SK-N-SH (cell line): ENCODE data around the gene ZSWIM5. TPM values are rescaled to one million over a fixed set of nuclear protein-coding genes. Genes with fewer than 3 reads are reported as not detected.
A peak's percentile ranks its signal among the peaks of the same experiment; 100 is the strongest.

Source experiments
- CTCF ChIA-PET: fragments of 300-600, 350-600 bp; formaldehyde crosslinking; extraction: SDS; loops from one replicate; lab custom pipeline; 2021; lab: Yijun Ruan, JAX
- POLR2A ChIA-PET: fragments of 350-600 bp; sonication (Branson Sonifier 250); formaldehyde crosslinking; extraction: SDS; loops from one replicate; lab custom pipeline; 2020; ENCODE audit warnings: antibody characterized with exemption, inconsistent platforms; lab: Yijun Ruan, JAX
- DNase-seq: peaks from one replicate; pipeline ENCODE4 v3.0.0; 2012
- H2AFZ ChIP-seq: fragments of 200-600 bp; sonication (generic); 2 replicates; pipeline ENCODE4 v1.8.1; 2016; ENCODE audit warnings: antibody characterized with exemption, mild to moderate bottlenecking, low read depth
- H3F3A ChIP-seq: fragments of 200-600 bp; sonication (generic); replicated peaks from 2 replicates; pipeline ENCODE3; 2016; ENCODE audit warnings: antibody characterized with exemption, mild to moderate bottlenecking; ENCODE audit not compliant: insufficient read depth
- H3K27ac ChIP-seq, 2 experiments: fragments of 200-500 bp in 1 of 2; fragments of 200-600 bp in 1 of 2; sonication (Bioruptor generic) in 1 of 2; sonication (generic), shearing (Covaris generic) in 1 of 2; 2 replicates each; pipeline versions ENCODE4 v1.5.1 to v1.6.1; 2014 to 2016; ENCODE audit warnings: low read depth in 2 of 2, inconsistent platforms in 1 of 2, low read length in 1 of 2, mild to moderate bottlenecking in 1 of 2, mixed read lengths in 1 of 2
- H3K27me3 ChIP-seq: fragments of 200-600 bp; sonication (generic), shearing (Covaris generic); 2 replicates; pipeline ENCODE4 v1.6.1; 2016; ENCODE audit warnings: mixed run types; ENCODE audit not compliant: insufficient read depth
- H3K36me3 ChIP-seq, 2 experiments: fragments of 200-500 bp in 1 of 2; fragments of 200-600 bp in 1 of 2; sonication (Bioruptor generic) in 1 of 2; sonication (generic) in 1 of 2; replicated peaks in 1 of 2; 2 replicates each; pipeline versions ENCODE3 to v1.5.1; 2014 to 2016; ENCODE audit warnings: low read length in 1 of 2, mild to moderate bottlenecking in 1 of 2; ENCODE audit not compliant: insufficient read depth in 2 of 2, control insufficient read depth in 1 of 2
- H3K4me1 ChIP-seq, 2 experiments: fragments of 200-500 bp in 1 of 2; fragments of 200-600 bp in 1 of 2; sonication (Bioruptor generic) in 1 of 2; sonication (generic), shearing (Covaris generic) in 1 of 2; 2 replicates each; pipeline versions ENCODE4 v1.5.1 to v1.6.1; 2014 to 2016; ENCODE audit warnings: low read depth in 1 of 2, low read length in 1 of 2, mixed run types in 1 of 2; ENCODE audit not compliant: insufficient read depth in 2 of 2, control insufficient read depth in 1 of 2
- H3K4me2 ChIP-seq: fragments of 200-600 bp; sonication (generic), shearing (Covaris generic); 2 replicates; pipeline ENCODE4 v1.6.1; 2017; ENCODE audit warnings: mixed run types
- H3K4me3 ChIP-seq, 2 experiments: fragments of 200-500 bp in 1 of 2; fragments of 200-600 bp in 1 of 2; sonication (Bioruptor generic) in 1 of 2; sonication (generic), shearing (Covaris generic) in 1 of 2; 2 replicates each; pipeline versions ENCODE4 v1.5.1 to v1.8.1; 2014 to 2016; ENCODE audit warnings: low read depth in 2 of 2, inconsistent platforms in 1 of 2, low read length in 1 of 2, mild to moderate bottlenecking in 1 of 2, mixed read lengths in 1 of 2, moderate library complexity in 1 of 2
- H3K79me2 ChIP-seq: fragments of 200-600 bp; sonication (generic); 2 replicates; pipeline ENCODE4 v1.8.1; 2017; ENCODE audit warnings: mild to moderate bottlenecking; ENCODE audit not compliant: insufficient read depth
- H3K9ac ChIP-seq: fragments of 200-600 bp; sonication (generic); 2 replicates; pipeline ENCODE4 v1.6.1; 2017; ENCODE audit warnings: mixed run types
- H3K9me2 ChIP-seq: fragments of 200-600 bp; sonication (generic); 2 replicates; pipeline ENCODE4 v1.6.1; 2017; ENCODE audit warnings: mixed run types
- H3K9me3 ChIP-seq: fragments of 200-600 bp; sonication (generic); 2 replicates; pipeline ENCODE4 v1.6.1; 2017; ENCODE audit warnings: mixed run types, mild to moderate bottlenecking, moderate library complexity
- H4K20me1 ChIP-seq: fragments of 200-600 bp; sonication (generic); 2 replicates; pipeline ENCODE4 v1.6.1; 2017; ENCODE audit warnings: mild to moderate bottlenecking, mixed run types; ENCODE audit not compliant: insufficient read depth
- CHD2 ChIP-seq: fragments of 150-350 bp; IDR thresholded peaks from 2 replicates; pipeline ENCODE4 v1.6.1; 2018; ENCODE audit warnings: low read length; ENCODE audit not compliant: partially characterized antibody
- EP300 ChIP-seq, 2 experiments: IDR thresholded peaks; 2 replicates each; pipeline versions ENCODE4 v1.4.0 to v1.6.1; 2012; ENCODE audit warnings: borderline replicate concordance in 1 of 2, low read depth in 1 of 2, low read length in 1 of 2
- NRF1 ChIP-seq: IDR thresholded peaks from 2 replicates; pipeline ENCODE4 v1.6.1; 2012; ENCODE audit warnings: low read depth, mild to moderate bottlenecking, low read length
- POLR2AphosphoS5 ChIP-seq: IDR thresholded peaks from 2 replicates; pipeline ENCODE4 v1.6.1; 2012; ENCODE audit warnings: low read depth, low read length
- RAD21 ChIP-seq: IDR thresholded peaks from 2 replicates; pipeline ENCODE4 v1.6.1; 2012; ENCODE audit warnings: mild to moderate bottlenecking, low read length
- RXRA ChIP-seq: IDR thresholded peaks from 2 replicates; pipeline ENCODE4 v1.4.0; 2012; ENCODE audit warnings: low read depth, mild to moderate bottlenecking, borderline replicate concordance
- TCF12 ChIP-seq: IDR thresholded peaks from 2 replicates; pipeline ENCODE4 v1.4.0; 2012
- WGBS: methylation state at CpG from one replicate; pipeline ENCODE4 v1.1.6; 2017; ENCODE audit warnings: low lambda C conversion rate; 5-methylcytosine and 5-hydroxymethylcytosine counted together
- polyA plus RNA-seq, 3 experiments: library from polyadenylated mRNA; depleted of rRNA; stranded (reverse); fragments of >200 nt; gene quantifications; 2 replicates each; pipeline ENCODE4 v1.2.3, GENCODE V29; 2012
- TF ChIP-seq, protein P1 (sequence below): IDR thresholded peaks from 2 replicates; pipeline ENCODE4; 2012
- TF ChIP-seq, protein P2 (sequence below): fragments of 150-350 bp; IDR thresholded peaks from 2 replicates; pipeline ENCODE4 v1.6.1; 2017; ENCODE audit warnings: antibody characterized with exemption, low read length, low read depth, borderline replicate concordance
- TF ChIP-seq, protein P3 (sequence below): IDR thresholded peaks from 2 replicates; pipeline ENCODE4 v1.4.0; 2012; ENCODE audit warnings: low read depth

The ZSWIM5 gene
- polyA plus RNA-seq, 1 of the 3 experiments (the other 2 are of a cell fraction), result 0.07 TPM

DNA sequence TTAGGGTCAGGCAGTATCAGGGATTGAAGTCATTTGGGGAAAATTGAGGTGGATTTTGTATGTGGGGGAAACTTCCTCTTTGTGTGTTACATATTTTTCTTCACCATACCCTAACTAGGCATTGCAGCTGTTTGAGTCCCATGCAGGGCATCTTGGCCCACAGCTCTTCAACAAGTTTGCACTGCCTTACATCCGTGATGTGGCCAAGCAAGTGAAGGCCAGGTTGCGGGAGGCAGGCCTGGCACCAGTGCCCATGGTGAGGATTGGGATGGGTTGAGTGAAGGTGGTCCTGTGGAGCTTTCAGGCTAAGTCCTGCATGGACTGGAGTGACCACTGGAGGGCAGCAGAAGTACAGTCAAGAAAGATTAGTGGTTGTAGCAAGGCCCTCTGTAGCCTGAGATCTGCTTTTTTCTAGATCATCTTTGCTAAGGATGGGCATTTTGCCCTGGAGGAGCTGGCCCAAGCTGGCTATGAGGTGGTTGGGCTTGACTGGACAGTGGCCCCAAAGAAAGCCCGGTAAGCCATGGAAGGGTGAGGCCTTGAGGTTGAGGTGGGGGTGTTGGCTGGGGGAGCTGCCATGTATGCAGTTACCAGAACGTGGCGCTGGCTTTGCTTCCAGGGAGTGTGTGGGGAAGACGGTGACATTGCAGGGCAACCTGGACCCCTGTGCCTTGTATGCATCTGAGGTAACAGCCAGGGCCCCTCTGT is 191.9 kb downstream of the ZSWIM5 start (continued):
- TF ChIP-seq, protein P1, sequence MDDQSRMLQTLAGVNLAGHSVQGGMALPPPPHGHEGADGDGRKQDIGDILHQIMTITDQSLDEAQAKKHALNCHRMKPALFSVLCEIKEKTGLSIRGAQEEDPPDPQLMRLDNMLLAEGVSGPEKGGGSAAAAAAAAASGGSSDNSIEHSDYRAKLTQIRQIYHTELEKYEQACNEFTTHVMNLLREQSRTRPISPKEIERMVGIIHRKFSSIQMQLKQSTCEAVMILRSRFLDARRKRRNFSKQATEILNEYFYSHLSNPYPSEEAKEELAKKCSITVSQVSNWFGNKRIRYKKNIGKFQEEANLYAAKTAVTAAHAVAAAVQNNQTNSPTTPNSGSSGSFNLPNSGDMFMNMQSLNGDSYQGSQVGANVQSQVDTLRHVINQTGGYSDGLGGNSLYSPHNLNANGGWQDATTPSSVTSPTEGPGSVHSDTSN, result no peak
- no peak for TF ChIP-seq EP300 (IDR thresholded peaks at IDR 0.05; ENCODE audit: borderline replicate concordance in 1 of 2, low read depth in 1 of 2, low read length in 1 of 2)
- no peak for TF ChIP-seq TCF12
- TF ChIP-seq RXRA, result no peak
- TF ChIP-seq, protein P2, sequence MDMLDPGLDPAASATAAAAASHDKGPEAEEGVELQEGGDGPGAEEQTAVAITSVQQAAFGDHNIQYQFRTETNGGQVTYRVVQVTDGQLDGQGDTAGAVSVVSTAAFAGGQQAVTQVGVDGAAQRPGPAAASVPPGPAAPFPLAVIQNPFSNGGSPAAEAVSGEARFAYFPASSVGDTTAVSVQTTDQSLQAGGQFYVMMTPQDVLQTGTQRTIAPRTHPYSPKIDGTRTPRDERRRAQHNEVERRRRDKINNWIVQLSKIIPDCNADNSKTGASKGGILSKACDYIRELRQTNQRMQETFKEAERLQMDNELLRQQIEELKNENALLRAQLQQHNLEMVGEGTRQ, result no peak
- TF ChIP-seq RAD21, result peak; percentile 95

DNA sequence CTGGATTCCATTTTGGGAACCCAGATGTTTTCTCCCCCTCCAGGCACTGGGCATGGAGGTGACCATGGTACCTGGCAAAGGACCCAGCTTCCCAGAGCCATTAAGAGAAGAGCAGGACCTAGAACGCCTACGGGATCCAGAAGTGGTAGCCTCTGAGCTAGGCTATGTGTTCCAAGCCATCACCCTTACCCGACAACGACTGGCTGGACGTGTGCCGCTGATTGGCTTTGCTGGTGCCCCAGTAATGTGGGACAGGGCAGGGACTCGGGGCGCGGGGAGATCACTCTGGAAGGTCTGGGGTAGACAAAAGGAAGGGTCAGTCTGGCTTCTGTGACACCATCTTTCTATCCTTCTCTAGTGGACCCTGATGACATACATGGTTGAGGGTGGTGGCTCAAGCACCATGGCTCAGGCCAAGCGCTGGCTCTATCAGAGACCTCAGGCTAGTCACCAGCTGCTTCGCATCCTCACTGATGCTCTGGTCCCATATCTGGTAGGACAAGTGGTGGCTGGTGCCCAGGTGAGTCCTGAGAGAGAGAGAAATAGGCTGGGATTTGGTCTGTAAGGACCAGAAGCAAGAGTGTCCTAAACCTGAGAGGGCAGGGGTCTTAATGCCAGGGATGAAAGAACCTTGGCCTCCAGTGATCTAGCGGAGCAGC is 192.7 kb downstream of the ZSWIM5 start:
- Histone ChIP-seq H3K4me3 (no peak overlapping the region), H3K36me3 (peaks cover 0 to 28% of the 10 kb centered on the region in 2 experiments), H3F3A (peaks cover 5% of the 10 kb centered on the region), H3K9me3 (no peaks in the 10 kb centered on the region), H3K27ac (no peak overlapping the region), H3K27me3 (no peaks in the 10 kb centered on the region), H3K9ac (peak overlapping the region; percentile 86; the same call in 1 of the 2 replicates), H3K79me2 (peaks cover 39% of the 10 kb centered on the region; the same call in 1 of the 2 replicates), H3K9me2 (no peaks in the 10 kb centered on the region), H3K4me2 (peak overlapping the region; percentile 99), H2AFZ (no peak overlapping the region), H3K4me1 (peaks cover 6 to 40% of the 10 kb centered on the region in 2 experiments), H4K20me1 (no peaks in the 10 kb centered on the region)
- TF ChIP-seq CHD2, result no peak
- no peak for TF ChIP-seq POLR2AphosphoS5
- WGBS, result 86% methylated on average over 8 of the region's 12 CpGs
- CTCF ChIA-PET, result interaction anchor here (0.6 to 13.4 kb wide), 59 partner anchors 8 to 486 kb away, joined by 3 to 470 read pairs (median 4); partner anchors contain the start of genes BEST4, CCDC163, EIF2B3 and HPDL
- no peak for DNase-seq
- POLR2A ChIA-PET, result interaction anchor here (1.4 to 4.6 kb wide), 2 partner anchors 288 to 326 kb away, joined by 3 to 50 read pairs; partner anchors contain the start of genes MUTYH and TOE1

DNA sequence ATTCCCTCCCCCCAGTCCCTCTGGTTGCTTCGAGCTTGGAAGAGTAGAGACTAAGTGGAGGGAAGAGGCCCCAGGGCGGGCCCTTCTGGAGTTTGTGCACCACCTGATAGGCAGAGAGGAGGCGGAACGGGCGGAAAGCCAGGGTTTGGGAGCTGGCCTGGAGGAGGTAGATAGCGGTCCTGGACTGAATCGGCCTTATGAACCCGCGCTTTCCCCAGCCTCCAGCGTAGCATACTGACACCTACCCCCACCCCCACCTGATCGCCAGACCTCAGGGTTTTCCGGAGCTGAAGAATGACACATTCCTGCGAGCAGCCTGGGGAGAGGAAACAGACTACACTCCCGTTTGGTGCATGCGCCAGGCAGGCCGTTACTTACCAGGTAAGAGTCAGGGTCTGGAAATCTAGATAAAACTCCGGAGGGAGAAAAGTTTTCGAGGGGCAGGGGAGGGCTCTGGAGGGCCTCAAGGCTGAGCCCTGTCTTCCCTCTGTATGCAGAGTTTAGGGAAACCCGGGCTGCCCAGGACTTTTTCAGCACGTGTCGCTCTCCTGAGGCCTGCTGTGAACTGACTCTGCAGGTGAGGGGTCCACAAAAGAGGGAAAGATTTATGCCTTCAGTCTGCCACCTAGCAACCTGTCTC is 193.6 kb downstream of the ZSWIM5 start:
- H3K27ac ChIP-seq, result peak overlapping the region; percentile 69 to 87
- H3K9ac ChIP-seq, result peak overlapping the region; percentile 86
- H3K4me2 ChIP-seq, result peak overlapping the region; percentile 99
- no peaks in the 10 kb centered on the region for H3K9me2 ChIP-seq
- H3K79me2 ChIP-seq, result peaks cover 39% of the 10 kb centered on the region; the same call in 1 of the 2 replicates
- H3F3A ChIP-seq, result peaks cover 5% of the 10 kb centered on the region
- ChIA-PET POLR2A (interaction anchor here (0.5 to 4.6 kb wide), 9 partner anchors 66 to 478 kb away, joined by 3 to 50 read pairs (median 6); partner anchors contain the start of genes MUTYH, PLK3, PTCH2 and RNU5D-1), CTCF (interaction anchor here (1.0 to 13.4 kb wide), 8 partner anchors 10 to 481 kb away, joined by 3 to 470 read pairs (median 6); no protein-coding TSS in a partner anchor)
- TF ChIP-seq EP300 (IDR thresholded peaks at IDR 0.05; ENCODE audit: borderline replicate concordance in 1 of 2, low read depth in 1 of 2, low read length in 1 of 2) (no peak), NRF1 (no peak), CHD2 (no peak)
- TF ChIP-seq, protein P3, sequence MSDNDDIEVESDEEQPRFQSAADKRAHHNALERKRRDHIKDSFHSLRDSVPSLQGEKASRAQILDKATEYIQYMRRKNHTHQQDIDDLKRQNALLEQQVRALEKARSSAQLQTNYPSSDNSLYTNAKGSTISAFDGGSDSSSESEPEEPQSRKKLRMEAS, result 0 out of 2 replicates have a peak, but pooled peaks have one; percentile 39
- H3K4me1 ChIP-seq, result peaks cover 6 to 36% of the 10 kb centered on the region in 2 experiments
- H3K27me3 ChIP-seq, result no peaks in the 10 kb centered on the region
- H2AFZ ChIP-seq, result peak overlapping the region; percentile 92
- peak; percentile 50 for DNase-seq
- peaks cover 0 to 38% of the 10 kb centered on the region in 2 experiments for H3K36me3 ChIP-seq
- no peaks in the 10 kb centered on the region for H4K20me1 ChIP-seq
- WGBS, result 25% methylated on average over 10 of the region's 21 CpGs
- peak overlapping the region; percentile 85 to 93 for H3K4me3 ChIP-seq
- H3K9me3 ChIP-seq, result no peaks in the 10 kb centered on the region
